GM23248 (cell line): ENCODE results near the gene EFCAB8.

Source experiments
- EZH2 ChIP-seq: fragments of 200-600 bp; sonication (generic); IDR thresholded peaks from 2 replicates; pipeline ENCODE4 v1.6.1; 2018; ENCODE audit warnings: antibody characterized with exemption, mild to moderate bottlenecking; ENCODE audit not compliant: insufficient read depth, poor library complexity, severe bottlenecking
- EZH2phosphoT487 ChIP-seq: fragments of 200-600 bp; sonication (generic); IDR thresholded peaks from 2 replicates; pipeline ENCODE4 v1.6.1; 2018; ENCODE audit warnings: antibody characterized with exemption, moderate library complexity, mild to moderate bottlenecking, low read depth; ENCODE audit not compliant: insufficient read depth

DNA sequence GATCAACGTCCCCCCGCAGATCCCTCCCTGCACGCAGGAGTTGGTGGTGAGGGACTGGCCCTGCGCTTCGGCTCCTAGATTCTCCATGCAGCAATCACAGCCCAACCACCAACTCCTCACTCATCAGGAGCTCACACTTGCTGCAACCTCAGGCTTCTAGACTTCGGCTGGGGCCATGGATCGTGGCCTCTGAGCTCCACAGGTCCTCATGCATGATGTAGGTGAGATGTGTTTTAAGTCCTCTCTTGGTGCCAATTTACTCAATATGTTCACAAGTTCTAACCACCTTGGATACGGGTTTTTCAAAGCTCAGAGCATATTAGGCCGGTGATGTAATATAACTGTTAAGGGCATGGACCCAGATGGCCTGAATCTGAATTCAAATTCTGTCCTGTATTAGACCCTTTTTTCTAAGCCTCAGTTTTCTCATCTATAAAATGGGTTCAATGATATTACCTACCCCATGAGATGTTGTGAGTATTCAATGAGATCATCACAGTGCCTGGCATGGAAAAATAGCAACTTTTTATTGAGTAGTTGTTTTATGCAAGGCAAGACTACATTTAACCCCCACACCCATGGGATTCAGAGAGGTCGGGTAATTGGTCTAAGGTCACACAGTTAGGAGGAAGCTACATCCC is 114.5 kb downstream of the EFCAB8 start:
- no peak for TF ChIP-seq EZH2phosphoT487
- TF ChIP-seq EZH2 = no peak
